HG02571 (cell line): ENCODE results near the gene CDC40.
"Not testable (repeated sequence)": the region's sequence is repeated elsewhere in the genome, so short reads cannot be mapped to it uniquely, and the experiment has no call there.

ENCODE experiments used
- ATAC-seq: cut with Tn5 transposase; IDR thresholded peaks from one replicate; pipeline ENCODE4 v1.9.1; 2021; ENCODE audit warnings: mild to moderate bottlenecking, moderate library complexity; ENCODE audit not compliant: unreplicated experiment

Gene CDC40

DNA sequence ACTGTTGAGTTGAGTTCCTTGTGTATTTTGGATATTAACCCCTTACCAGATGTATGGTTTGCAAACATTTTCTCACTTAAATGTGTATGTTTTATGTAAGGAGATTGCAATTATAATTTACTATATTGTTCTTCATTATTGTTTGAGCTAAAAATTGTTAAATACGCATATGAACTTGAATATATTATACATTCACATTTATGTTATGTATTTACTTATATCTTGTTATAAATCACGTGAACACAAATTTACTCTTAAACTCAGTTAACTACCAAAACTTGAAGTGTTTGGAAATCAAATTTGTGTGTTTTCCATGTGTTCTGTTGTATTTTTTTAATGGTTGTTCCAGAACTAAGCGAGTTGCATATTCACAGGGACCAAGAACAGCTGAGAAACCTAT, 18.3 kb downstream of the CDC40 start:
- ATAC-seq, result no peak

DNA sequence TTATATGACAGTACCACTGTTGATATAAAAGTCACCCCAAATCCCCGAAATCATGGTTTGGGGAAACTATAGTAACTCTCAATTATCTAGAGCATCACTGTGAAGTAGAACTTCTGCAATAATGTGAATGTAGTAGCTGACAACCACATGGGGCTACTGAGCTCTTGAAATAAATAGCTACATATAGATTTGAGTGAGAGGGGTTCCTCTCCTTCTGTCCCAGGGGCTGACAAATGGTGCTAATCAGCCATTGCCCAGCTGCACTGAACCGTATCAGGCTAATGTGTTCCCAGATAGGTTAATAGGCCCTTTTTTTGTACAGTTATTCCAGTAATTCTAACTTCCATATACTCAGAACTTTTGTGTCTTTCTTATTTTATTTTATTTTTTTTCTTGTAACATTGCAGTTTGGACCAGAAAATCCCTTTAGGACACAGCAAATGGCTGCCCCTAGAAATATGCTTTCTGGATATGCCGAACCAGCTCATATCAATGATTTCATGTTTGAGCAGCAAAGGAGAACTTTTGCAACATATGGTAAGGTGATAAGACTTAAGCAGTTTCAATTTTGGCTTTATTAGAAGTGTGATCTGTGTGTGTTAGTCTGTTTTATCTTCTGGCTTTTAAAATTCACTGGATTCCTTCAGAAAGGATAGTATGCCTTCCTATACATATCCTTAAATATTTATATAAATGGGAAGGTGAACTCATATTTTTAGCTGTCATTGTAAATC, 21.1 kb downstream of the CDC40 start:
- no peak for ATAC-seq

DNA sequence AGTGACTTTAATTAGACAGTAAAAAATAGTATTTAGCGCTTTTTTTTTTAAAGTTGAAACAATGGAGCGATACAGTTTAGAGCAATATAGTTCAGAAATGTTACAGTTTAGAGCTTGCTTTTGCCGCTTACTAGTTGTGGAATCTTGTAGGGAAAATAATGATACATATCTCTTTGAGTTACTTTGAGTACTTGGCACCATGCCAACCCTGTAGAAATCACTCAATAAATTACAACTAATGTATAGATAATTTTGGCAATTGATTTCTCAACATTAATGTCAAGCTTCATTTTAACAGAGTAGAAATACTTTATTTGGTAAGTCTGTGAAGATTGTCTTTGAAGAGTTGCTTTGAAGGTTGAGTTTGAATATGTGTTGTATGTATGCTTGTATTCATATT, 27.4 kb downstream of the CDC40 start:
- ATAC-seq, result no peak

DNA sequence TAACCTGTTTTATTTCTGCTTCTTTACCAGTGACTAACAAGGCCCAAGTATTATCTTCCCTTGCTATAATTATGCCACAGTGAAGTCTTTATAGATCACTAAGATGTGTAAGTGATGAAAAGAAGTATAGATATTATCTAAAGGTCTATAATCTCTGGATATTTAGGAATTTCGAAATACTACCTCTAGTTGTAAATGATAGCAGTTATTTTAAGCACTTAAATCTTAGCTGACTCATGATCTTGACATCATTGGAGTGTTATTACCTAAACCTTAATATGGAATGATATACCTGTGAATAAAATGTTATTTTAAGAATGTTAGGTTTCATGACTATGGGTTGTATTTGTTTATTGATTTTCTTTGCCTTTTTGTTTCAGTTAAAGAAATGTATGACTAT, 31.5 kb downstream of the CDC40 start:
- ATAC-seq, result no peak

DNA sequence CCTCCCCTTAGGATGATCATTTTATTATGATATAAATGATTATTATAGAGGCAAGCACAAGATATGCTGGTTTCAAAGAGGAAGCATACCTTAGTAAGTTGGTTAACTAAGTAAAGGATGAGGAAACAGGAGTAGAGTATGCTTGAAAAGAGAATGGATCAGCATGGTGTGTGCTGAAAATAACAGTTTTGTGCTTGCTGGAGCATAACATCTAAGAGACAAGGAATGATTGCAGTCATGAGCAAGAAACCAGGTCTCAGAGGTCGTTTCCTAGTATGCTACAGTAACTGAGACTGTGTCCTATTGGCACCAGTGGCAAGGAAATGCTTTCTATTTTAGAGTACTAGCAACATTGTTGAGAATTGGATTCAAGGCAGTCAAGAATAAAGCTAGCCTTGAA, 34.1 kb downstream of the CDC40 start:
- ATAC-seq, result no peak

DNA sequence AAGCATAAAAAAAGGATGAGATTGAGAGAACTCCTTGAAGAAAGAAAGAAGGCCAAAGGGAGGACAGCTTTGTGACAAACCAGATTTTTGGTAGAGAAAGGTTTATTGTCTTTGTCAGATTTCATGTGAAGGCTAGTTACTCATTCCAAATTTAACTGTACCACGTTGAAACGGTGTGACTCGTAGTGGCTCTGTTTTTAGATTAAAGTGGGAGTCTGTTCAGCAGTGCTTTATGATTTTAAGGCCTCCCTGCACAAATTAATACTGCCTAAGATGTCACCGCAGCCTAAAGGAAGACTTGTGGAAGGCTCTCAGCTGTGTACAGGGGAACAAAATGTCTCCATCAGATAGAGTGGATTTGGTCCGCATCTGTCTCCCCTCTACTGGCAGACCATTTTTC, 35.9 kb downstream of the CDC40 start:
- ATAC-seq, result no peak

DNA sequence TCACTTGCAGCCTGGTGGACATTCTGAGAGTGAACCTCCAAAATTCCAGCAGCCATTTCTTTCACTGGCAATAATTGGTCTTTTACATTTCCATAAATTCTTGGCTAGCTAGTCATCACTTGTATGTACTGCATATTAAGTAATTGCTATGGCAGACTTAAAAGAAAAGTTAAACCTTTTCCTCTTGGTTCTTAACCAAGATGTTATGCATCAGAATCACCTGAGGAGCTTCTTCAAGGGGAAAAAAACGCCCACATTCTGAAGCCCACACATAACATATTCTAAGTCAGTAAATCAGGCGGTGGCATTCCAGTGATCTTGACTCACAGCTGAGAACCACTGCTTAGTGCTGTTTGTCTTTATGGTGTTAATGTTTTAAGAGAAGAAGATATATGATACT, 37.0 kb downstream of the CDC40 start:
- no peak for ATAC-seq

DNA sequence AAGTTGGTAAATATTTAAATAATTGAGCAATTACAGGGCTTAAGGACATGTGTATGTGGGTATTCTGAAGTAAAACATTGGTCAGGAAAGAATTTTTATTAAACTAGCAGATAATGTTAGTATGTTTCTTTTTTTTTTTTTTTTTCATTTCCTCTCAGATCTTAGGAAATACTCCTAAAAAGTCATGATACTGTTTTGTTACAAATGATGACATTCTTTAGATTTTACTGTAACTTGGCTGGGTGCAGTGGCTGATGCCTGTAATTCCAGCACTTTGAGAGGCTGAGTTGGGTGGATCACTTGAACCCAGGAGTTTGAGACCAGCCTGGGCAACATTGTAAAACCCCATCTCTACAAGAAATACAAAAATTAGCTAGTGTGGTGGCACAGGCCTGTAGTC, 41.5 kb downstream of the CDC40 start:
- no peak for ATAC-seq

DNA sequence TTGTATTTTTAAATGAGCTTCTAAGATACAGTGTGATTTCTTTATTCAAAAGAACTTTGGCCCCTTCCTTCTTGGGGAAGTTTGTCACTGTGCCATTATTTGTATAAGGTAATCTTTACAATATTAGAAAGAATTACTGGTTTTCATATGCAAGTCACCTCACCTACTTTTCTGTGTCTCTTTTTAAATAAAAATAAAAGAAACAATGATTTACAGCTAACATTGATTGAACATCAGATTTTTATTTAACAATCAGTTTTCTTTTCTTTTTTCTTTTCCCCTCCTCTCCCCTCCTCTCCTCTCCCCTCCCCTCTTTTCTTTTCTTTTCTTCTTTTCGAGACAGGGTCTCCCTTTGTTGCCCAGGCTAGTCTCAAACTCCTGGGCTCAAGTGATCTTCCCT, 46.0 kb downstream of the CDC40 start:
- ATAC-seq, result no peak

DNA sequence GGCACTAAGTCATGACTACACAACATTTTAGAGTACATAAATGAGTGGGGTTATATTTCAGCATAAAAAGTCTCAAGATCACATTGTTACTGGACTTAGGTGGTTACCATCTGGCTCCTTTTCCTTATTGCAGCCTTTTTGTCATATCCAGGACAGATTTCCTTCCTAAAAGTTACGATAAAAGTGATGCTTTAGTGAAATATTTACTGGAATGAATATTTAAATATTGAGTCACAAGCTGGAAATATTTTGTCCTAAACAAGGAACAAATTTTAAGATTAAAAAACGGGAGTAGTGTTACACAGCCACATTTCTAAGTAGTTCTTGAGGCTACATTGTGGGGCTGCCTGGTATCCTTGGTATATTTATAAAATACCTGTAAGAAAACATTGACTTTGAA, 52.2 kb downstream of the CDC40 start:
- no peak for ATAC-seq

DNA sequence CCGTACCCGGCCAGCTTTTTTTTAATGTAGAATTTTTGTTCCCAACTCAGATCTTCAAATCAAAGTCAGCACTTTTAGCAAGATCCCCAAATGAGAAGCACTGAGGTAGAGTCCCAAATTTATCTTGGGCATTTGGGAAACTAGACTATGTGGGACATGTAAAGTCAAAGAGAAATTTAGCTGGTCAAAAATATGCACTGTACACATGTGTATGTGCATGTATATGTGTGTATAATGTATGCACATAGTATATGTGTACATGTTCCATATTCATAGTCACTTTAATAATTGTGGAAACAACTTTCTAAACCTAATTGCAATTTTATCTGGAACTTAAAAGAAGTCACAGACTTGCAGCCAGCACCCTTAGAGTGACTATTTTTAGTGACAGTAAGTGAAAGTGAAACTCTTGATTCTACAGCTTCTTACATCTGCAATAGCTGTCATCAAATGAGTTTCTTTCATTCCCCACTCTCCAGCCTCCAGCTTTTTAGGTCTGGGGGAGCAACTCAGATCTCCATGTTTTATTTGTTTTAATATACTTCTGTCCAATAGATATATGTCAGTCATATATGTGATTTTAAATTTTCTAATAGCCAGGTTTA, 53.6 kb downstream of the CDC40 start:
- peak; percentile 90 for ATAC-seq

DNA sequence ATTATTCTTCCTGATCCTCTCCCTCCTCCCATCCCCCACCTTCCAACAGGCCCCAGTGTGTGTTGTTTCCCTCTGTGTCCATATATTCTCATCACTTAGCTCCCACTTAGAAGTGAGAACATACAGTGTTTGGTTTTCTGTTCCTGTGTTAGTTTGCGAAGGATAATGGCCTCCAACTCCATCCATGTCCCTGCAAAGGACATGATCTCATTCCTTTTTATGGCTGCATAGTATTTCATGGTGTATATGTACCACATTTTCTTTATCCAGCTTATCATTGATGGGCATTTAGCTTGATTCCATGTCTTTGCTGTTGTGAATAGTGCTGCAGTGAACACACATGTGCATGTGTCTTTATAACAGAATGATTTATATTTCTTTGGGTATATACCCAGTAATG, 55.8 kb downstream of the CDC40 start:
- not testable (repeated sequence) for ATAC-seq

DNA sequence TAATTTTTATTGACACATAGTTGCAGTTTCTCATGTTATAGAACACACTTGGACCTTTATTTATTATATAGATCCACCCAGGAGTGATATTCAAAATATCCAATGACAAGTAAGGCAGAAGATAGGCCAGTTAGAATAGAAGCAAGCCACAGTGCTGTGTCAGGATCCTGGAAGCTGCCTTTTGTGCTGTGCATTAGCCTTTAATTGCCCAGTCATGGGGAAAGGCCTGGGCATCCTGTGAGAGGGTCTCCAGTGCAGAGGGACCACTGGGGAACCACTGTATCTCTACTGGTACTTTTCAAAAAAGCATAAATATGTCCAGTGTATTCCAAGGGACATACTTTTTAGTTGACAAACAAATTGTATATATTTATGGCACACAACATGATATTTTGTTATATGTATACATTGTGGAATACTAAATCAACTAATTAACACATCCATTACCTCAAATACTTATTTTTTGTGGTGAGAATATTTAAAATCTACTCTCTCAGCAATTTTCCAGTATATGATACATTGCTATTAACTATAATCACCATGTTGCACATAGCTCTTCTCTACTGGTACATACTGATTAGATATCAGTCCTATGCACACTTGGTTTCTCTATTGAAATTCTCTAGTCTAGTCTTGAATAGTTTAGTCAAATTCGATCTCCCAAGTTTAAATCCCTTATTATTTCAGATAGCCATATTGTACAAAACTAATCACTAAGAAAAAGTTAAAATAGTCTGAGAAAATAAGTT, 59.5 kb downstream of the CDC40 start:
- no peak for ATAC-seq

DNA sequence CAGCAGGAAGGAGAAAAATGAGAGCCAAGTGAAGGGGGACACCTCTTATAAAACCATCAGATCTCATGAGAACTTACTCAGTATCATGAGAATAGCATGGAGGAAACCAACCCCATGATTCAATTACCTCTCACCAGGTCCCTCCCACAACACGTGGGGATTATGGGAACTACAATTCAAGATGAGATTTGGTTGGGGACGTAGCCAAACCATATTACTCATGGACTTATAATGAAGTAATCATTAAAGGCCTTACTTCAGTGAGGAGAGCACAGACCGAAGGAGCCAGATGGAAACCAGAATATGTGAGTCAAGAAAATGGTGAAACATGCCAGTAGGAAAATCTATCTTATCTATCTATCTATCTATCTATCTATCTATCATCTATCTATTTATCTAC, 64.4 kb downstream of the CDC40 start:
- not testable (repeated sequence) for ATAC-seq

DNA sequence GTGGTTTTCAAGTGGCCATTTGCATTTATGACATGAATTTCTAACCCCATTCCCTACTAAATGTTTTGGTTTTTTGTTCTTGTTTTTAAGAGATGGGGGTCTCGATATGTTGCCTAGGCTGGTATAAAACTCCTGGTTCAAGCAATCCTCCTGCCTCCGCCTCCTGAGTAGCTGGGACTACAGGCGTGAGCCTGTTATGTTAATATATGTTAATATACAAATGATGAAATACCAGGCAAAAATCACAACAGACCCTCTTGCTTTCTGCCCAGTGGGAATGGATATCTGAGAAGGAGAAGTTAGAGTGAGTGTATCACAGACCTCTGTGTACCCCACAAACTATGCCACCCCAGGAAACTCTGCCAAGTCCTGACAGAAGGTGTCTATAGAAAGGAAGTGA, 66.2 kb downstream of the CDC40 start:
- ATAC-seq, result no peak

DNA sequence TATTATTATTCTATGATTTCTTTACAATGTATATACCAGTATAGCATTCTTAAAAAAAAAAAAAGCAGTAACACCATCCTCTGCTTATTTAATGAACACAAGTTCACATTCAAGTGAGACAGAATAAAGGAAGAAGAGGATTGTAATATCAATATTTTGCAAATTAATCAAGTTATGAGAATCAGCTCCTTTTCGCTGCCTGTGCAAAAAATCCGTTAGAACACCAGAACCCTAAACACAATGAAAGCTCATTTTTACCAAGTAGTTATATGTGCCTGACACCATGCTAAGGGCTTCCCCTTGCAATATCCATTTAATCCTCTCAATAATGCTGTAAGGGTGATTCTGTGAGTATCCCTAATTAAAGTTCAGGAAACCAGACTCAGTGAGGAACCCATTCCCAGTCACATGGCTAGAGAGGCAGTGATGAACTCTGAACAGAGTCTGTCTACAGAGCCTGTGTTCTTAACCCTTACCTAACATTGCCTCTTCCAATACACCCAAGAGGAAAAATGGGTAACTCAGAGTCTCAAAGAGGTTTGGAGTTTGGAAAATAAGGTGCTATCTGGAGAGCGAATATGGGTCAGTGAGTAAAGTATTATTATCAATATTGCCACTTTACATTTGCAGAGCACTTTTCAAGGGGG, 66.8 kb downstream of the CDC40 start:
- no peak for ATAC-seq

DNA sequence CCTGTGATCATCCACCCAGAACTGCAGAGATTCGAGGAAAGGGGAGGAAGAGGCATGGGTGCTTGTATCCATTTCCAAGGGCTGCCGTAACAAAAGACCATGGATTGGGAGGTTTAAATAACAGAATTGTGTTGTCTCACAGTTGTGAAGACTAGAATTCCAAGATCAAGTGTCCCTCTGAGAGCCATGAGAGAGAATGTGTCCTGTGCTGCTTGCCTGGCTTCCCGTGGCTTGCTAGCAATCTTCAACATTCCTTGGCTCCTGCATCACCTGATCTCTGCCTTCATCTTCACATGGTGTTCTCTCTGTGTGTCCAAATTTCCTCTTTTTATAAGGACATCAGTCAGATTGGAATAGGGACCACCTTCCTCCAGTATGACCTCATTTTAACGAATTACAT, 69.8 kb downstream of the CDC40 start:
- no peak for ATAC-seq

DNA sequence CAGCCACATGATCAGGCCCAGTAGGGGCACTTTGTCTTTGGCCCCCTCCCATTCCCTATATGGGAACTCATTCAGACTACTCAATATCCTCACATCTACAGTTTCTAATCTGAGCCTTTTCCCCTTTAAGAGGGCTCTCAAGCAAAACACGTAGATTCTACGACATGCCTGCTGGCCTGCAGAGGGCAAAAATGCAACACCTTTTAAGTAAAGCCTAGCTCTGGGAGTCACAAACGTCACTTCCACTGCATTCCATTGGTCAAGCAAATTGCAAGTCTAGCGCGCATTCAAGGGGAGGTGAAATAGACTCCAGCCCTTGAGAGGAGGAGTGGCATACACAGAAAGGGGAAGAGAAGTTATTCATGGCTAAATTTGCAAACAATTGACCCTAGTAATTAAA, 70.6 kb downstream of the CDC40 start:
- no peak for ATAC-seq

DNA sequence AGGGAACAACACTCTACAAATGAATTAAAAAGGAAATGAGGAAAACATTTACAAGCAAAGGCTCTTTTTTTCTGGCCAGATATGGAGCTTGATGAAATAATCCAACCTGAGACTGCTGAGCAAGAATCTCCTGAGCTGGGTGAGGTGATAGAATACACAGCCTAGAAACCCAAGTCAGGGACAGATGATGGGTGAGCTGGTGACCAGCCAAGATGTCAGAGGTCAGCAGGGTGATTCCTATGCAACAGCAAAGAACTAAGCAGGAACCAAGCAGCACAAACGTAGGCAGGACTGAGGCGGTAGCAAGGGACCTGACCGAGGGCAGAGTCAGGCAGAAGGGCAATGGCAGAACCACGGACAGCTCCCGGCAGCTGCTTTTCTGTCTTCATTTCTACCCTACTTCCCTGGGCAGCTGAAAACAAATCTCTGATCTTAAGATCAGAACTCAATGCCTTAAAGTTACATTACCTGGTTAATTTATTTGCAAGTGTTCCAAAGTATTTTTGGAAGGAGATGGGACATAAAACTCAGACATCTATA, 75.1 kb downstream of the CDC40 start:
- ATAC-seq, result no peak

DNA sequence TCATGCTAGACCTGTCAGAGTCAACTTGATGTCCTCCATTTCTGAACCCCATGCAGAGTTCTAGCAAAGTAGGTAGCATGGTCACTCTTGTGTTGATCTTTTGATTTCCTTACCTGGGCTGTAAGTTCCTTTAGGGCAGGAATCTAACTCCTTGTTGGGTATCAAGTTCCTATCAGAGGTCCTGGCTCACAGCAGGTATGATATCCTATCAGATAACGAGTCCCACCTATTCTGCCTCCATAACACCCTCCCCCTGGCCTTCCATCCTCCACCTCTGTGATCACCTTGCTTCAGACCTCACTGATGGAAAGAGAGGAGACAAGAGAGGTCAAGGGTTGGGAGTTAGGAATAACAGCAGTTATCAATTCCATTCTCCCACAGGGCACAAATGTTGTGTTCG, 76.1 kb downstream of the CDC40 start:
- ATAC-seq, result no peak

DNA sequence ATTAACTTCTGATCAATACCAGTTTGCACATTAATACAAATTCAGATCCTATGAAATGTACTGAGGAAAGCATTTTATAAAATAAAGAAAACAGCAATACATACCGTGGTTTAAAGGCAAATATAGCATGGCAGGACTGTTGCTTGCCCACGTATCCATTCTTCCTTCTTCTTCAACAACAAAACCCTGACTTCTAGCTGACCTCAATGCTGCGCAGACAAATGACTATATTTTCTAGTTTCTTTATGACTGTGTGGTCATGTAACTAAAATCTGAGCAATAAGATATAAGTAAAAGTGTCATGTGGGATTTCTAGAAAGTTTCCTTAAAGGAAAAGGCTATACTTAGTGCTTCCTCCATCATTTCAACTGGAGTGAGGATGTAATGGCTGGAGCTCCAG, 85.0 kb downstream of the CDC40 start:
- ATAC-seq, result no peak

DNA sequence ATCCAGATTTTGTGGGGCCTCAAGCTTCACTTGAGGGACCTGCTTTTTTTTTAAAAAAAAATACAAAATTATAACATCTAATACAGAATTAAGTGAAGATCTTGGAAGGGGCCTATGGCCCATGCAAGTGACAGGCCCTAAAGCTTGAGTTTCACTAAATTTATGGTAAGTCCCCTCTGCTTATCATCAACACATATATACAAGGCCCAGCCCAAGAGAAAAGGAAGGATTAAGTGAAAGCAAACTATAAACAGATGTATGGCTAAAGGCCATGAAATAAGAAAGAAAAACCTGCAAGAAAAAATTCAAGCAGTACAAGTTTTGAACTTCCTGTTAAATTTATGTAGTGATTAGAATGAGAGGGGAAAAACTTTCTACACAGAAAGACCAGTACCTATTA, 86.8 kb downstream of the CDC40 start:
- no peak for ATAC-seq
